GM10847 (cell line): ENCODE data around the gene LRBA.

Source experiments
- POLR2A ChIP-seq: IDR thresholded peaks from 2 replicates; pipeline ENCODE4 v1.6.1; 2011; ENCODE audit not compliant: insufficient read length; ENCODE audit errors: extremely low read depth

The LRBA gene

GRCh38 chr4:150599547-150599946 lies 415.5 kb downstream of the LRBA start:
- no peak for TF ChIP-seq POLR2A

GRCh38 chr4:150598909-150599308 lies 416.2 kb downstream of the LRBA start:
- TF ChIP-seq POLR2A = no peak

- TF ChIP-seq POLR2A = no peak
Measured at GRCh38 chr4:150593996-150594395, 421.1 kb downstream of the LRBA start.

GRCh38 chr4:150591904-150592303 lies 423.2 kb downstream of the LRBA start:
- TF ChIP-seq POLR2A = no peak

- no peak for TF ChIP-seq POLR2A
Measured at GRCh38 chr4:150591406-150591805, 423.7 kb downstream of the LRBA start.

GRCh38 chr4:150590631-150591030 lies 424.5 kb downstream of the LRBA start:
- no peak for TF ChIP-seq POLR2A

GRCh38 chr4:150589157-150589556 lies 425.9 kb downstream of the LRBA start:
- no peak for TF ChIP-seq POLR2A

- no peak for TF ChIP-seq POLR2A
Measured at GRCh38 chr4:150588316-150588715, 426.8 kb downstream of the LRBA start.

- no peak for TF ChIP-seq POLR2A
Measured at GRCh38 chr4:150586162-150586810, 428.8 kb downstream of the LRBA start.

GRCh38 chr4:150585611-150586010 lies 429.5 kb downstream of the LRBA start:
- no peak for TF ChIP-seq POLR2A

- no peak for TF ChIP-seq POLR2A
Measured at GRCh38 chr4:150584111-150584915, 430.8 kb downstream of the LRBA start.

- TF ChIP-seq POLR2A = no peak
Measured at GRCh38 chr4:150583287-150584110, 431.6 kb downstream of the LRBA start.

- TF ChIP-seq POLR2A = no peak
Measured at GRCh38 chr4:150582873-150583286, 432.2 kb downstream of the LRBA start.

GRCh38 chr4:150582146-150582872 lies 432.8 kb downstream of the LRBA start, which contains the start of gene MAB21L2:
Gene MAB21L2, plus strand, starts transcription at chr4:150582151. Its CDS starts 879 bp downstream, at chr4:150583030.
- TF ChIP-seq POLR2A = no peak

- no peak for TF ChIP-seq POLR2A
Measured at GRCh38 chr4:150581641-150582051, 433.4 kb downstream of the LRBA start.
